Fibroblast of lung (primary cell): ENCODE data around the gene HLA-DRB1.

Experiments
- CTCF ChIP-seq, 2 donors: IDR thresholded peaks in 1 of 2; conservative IDR thresholded peaks in 1 of 2; 1 replicate in 1 of 2; 2 replicates in 1 of 2; pipeline ENCODE4 v1.5.1; 2011 to 2012; ENCODE audit warnings: low read length in 2 of 2, control low read depth in 1 of 2, inconsistent platforms in 1 of 2, low read depth in 1 of 2, mild to moderate bottlenecking in 1 of 2
- EZH2 ChIP-seq: IDR thresholded peaks from 2 replicates; pipeline ENCODE4 v1.5.1; 2012; ENCODE audit warnings: low read length, control low read depth, mild to moderate bottlenecking; ENCODE audit errors: missing control alignments

GRCh38 chr6:32627831-32628230 is 38.2 kb upstream of the HLA-DRB1 start:
- no peak for TF ChIP-seq CTCF (conservative IDR thresholded peaks at IDR 0.05 in 1 of 2, IDR thresholded peaks at IDR 0.05 in 1 of 2; ENCODE audit: low read depth in 1 of 2, low read length in 2 of 2)
- TF ChIP-seq EZH2, result no peak
